ENCODE data around the gene DDX39B.

The DDX39B gene

GRCh38 chr6:31560697-31561058 is 18.9 kb upstream of the DDX39B start:
- ATAC-seq (ENCODE audit: low read depth) (no peak), DNase-seq (ENCODE audit: low spot score) (no peak)
- Histone ChIP-seq H3K36me3 (ENCODE audit: low read depth) (peaks cover 42% of the 10 kb centered on the region), H3K9me3 (ENCODE audit: severe bottlenecking) (no peaks in the 10 kb centered on the region), H3K4me1 (ENCODE audit: insufficient read depth, poor library complexity, severe bottlenecking) (peaks cover 27% of the 10 kb centered on the region), H3K4me3 (ENCODE audit: severe bottlenecking) (no peak overlapping the region), H3K27ac (ENCODE audit: poor library complexity, severe bottlenecking) (peak overlapping the region; percentile 72), H3K27me3 (ENCODE audit: insufficient read depth, poor library complexity, severe bottlenecking) (no peaks in the 10 kb centered on the region)
- TF ChIP-seq, protein P1, sequence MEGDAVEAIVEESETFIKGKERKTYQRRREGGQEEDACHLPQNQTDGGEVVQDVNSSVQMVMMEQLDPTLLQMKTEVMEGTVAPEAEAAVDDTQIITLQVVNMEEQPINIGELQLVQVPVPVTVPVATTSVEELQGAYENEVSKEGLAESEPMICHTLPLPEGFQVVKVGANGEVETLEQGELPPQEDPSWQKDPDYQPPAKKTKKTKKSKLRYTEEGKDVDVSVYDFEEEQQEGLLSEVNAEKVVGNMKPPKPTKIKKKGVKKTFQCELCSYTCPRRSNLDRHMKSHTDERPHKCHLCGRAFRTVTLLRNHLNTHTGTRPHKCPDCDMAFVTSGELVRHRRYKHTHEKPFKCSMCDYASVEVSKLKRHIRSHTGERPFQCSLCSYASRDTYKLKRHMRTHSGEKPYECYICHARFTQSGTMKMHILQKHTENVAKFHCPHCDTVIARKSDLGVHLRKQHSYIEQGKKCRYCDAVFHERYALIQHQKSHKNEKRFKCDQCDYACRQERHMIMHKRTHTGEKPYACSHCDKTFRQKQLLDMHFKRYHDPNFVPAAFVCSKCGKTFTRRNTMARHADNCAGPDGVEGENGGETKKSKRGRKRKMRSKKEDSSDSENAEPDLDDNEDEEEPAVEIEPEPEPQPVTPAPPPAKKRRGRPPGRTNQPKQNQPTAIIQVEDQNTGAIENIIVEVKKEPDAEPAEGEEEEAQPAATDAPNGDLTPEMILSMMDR (IDR thresholded peaks at IDR 0.05; ENCODE audit: poor library complexity, severe bottlenecking) = no peak

DNA sequence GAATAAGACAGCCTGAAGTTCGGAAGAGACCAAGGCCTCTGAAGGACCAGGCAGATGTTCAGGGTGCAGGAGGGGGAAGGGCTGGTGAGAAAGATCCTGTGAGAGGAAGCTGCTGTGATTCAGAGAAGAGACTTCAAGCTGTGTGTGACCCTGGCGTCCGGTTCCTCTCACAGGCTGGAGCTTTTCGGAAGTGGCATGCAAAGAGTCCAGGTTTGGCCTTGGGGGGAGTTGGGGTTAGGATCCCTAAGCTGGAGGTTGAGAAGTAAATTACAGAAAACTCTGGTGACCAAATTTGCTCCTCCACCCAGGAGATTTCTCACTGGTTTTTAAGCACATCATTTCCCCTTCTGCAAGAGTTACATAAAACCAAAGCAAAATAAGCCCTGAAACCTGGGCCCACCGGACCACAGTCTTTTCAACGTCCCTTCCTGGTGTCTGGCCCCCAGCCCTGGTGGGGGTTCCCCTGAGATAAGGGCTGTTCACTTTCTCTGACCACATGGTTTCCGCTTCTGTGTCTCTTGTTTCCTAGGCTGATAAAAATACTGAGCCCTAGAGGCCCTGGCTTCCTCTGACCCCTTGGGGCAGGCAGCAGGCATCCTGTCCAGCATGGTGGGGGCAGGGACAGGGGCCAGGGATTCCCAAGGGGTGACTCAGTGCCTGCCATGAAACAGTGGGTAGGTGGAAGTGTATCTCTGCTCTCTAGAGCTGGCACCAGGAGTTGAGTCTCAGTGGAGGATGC is 18.3 kb upstream of the DDX39B start:
- peaks cover 27% of the 10 kb centered on the region for H3K4me1 ChIP-seq (ENCODE audit: insufficient read depth, poor library complexity, severe bottlenecking)
- peaks cover 43% of the 10 kb centered on the region for H3K36me3 ChIP-seq (ENCODE audit: low read depth)
- no peaks in the 10 kb centered on the region for H3K27me3 ChIP-seq (ENCODE audit: insufficient read depth, poor library complexity, severe bottlenecking)
- peak; percentile 90 for ATAC-seq (ENCODE audit: low read depth)
- no peaks in the 10 kb centered on the region for H3K9me3 ChIP-seq (ENCODE audit: severe bottlenecking)
- H3K4me3 ChIP-seq (ENCODE audit: severe bottlenecking) = no peak overlapping the region
- peak overlapping the region; percentile 72 for H3K27ac ChIP-seq (ENCODE audit: poor library complexity, severe bottlenecking)
- TF ChIP-seq, protein P1 (IDR thresholded peaks at IDR 0.05; ENCODE audit: poor library complexity, severe bottlenecking) = no peak
- peak; percentile 78 for DNase-seq (ENCODE audit: low spot score)

DNA sequence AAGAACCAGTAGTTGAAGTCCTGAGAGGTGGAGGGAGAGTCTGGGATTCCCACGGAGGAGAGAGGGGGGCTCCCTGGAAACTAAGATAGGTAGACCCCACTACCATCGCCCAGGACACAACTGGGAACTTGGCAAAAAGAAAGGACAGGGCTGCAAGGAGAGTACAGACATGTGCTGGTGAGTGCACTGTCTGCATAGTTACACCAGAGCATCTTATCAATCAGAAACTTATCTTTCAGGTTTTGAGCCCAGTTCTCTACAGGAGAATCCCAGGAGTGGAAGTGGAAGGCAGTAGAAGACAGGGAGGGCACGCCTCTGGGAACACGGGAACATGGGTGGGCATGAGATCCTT is 17.8 kb upstream of the DDX39B start:
- Histone ChIP-seq H3K4me1 (ENCODE audit: insufficient read depth, poor library complexity, severe bottlenecking) (peaks cover 27% of the 10 kb centered on the region), H3K4me3 (ENCODE audit: severe bottlenecking) (no peak overlapping the region), H3K27me3 (ENCODE audit: insufficient read depth, poor library complexity, severe bottlenecking) (no peaks in the 10 kb centered on the region), H3K9me3 (ENCODE audit: severe bottlenecking) (no peaks in the 10 kb centered on the region), H3K27ac (ENCODE audit: poor library complexity, severe bottlenecking) (peak overlapping the region; percentile 72), H3K36me3 (ENCODE audit: low read depth) (peaks cover 49% of the 10 kb centered on the region)
- DNase-seq (ENCODE audit: low spot score) = no peak
- no peak for ATAC-seq (ENCODE audit: low read depth)
- TF ChIP-seq, protein P1 (IDR thresholded peaks at IDR 0.05; ENCODE audit: poor library complexity, severe bottlenecking) = no peak

GRCh38 chr6:31558631-31559500 is 17.1 kb upstream of the DDX39B start:
- no peak for DNase-seq (ENCODE audit: low spot score)
- peaks cover 27% of the 10 kb centered on the region for H3K4me1 ChIP-seq (ENCODE audit: insufficient read depth, poor library complexity, severe bottlenecking)
- peaks cover 54% of the 10 kb centered on the region for H3K36me3 ChIP-seq (ENCODE audit: low read depth)
- no peak overlapping the region for H3K4me3 ChIP-seq (ENCODE audit: severe bottlenecking)
- no peaks in the 10 kb centered on the region for H3K9me3 ChIP-seq (ENCODE audit: severe bottlenecking)
- H3K27ac ChIP-seq (ENCODE audit: poor library complexity, severe bottlenecking) = peak overlapping the region; percentile 72
- H3K27me3 ChIP-seq (ENCODE audit: insufficient read depth, poor library complexity, severe bottlenecking) = no peaks in the 10 kb centered on the region
- TF ChIP-seq, protein P1 (IDR thresholded peaks at IDR 0.05; ENCODE audit: poor library complexity, severe bottlenecking) = no peak
- no peak for ATAC-seq (ENCODE audit: low read depth)

GRCh38 chr6:31558318-31558625 is 16.5 kb upstream of the DDX39B start:
- no peak for DNase-seq (ENCODE audit: low spot score)
- H3K36me3 ChIP-seq (ENCODE audit: low read depth) = peaks cover 60% of the 10 kb centered on the region
- H3K4me1 ChIP-seq (ENCODE audit: insufficient read depth, poor library complexity, severe bottlenecking) = peaks cover 24% of the 10 kb centered on the region
- no peak overlapping the region for H3K4me3 ChIP-seq (ENCODE audit: severe bottlenecking)
- no peaks in the 10 kb centered on the region for H3K9me3 ChIP-seq (ENCODE audit: severe bottlenecking)
- no peak for ATAC-seq (ENCODE audit: low read depth)
- H3K27ac ChIP-seq (ENCODE audit: poor library complexity, severe bottlenecking) = no peak overlapping the region
- TF ChIP-seq, protein P1 (IDR thresholded peaks at IDR 0.05; ENCODE audit: poor library complexity, severe bottlenecking) = no peak
- H3K27me3 ChIP-seq (ENCODE audit: insufficient read depth, poor library complexity, severe bottlenecking) = no peaks in the 10 kb centered on the region

All from RWPE2 (cell line).